Measurements from ENCODE around the gene TENT4A. TPM values are rescaled to one million over a fixed set of nuclear protein-coding genes. Genes with fewer than 3 reads are reported as not detected.

The TENT4A gene
- total RNA-seq, 4 donors from 2014 or later = 17.0 to 21.9 (median 20.1) TPM

DNA sequence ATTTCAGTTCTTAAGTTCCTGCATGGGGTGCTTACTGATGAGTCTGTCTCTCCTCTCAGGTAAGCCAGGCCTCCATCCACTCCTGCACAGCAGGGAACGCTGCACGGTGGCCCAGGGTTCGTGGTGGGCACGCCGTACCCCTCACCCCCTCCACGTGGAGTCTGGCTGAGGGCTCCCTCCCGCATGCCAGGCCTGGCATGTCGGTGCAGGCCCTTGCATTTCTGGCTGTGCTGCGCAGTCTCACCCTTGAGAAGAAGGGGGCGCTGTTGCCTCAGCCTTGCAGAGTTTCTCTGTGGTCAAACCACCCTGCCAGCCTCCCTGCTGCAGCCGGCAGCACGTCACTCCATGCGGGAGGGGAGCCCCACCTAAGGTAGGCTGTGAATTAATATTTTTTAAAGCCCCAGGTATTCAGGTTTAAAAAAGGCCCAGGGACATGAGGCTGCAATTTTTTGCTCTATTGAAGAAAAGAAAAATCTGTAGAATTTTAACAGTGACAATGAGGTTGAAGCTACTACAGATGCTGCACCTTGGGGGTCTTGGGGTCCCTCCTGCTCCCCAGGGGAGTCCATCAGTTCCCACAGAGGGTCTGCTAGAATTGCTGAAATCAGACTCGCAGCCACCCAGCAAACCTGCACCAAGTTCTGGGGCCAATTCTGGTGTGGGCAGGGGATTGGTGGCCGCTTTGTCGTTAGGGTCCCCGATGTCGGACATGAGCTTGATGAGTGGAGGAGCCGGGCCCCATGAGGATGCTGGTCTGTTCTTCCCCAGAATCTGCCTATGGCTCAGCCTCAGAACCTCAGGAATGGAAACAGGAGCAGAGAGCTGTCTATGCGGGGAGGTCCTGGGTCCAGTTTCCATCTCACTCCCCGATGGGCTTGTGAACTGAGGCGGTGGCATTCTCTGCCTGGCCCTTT lies 52.6 kb downstream of the TENT4A start:
- H3K27me3 ChIP-seq = no peaks in the 10 kb centered on the region
- no peaks in the 10 kb centered on the region for H3K36me3 ChIP-seq
- DNase-seq (ENCODE audit: extremely low spot score) = no peak
- 68% methylated on average over 9 of the region's 22 CpGs for WGBS
- peak overlapping the region in 1 of 4 donors; percentile 61 for H3K27ac ChIP-seq (replicated peaks in 1 of 4)
- TF ChIP-seq POLR2A (IDR thresholded peaks at IDR 0.05; ENCODE audit: low read depth) = no peak
- TF ChIP-seq, protein P1, sequence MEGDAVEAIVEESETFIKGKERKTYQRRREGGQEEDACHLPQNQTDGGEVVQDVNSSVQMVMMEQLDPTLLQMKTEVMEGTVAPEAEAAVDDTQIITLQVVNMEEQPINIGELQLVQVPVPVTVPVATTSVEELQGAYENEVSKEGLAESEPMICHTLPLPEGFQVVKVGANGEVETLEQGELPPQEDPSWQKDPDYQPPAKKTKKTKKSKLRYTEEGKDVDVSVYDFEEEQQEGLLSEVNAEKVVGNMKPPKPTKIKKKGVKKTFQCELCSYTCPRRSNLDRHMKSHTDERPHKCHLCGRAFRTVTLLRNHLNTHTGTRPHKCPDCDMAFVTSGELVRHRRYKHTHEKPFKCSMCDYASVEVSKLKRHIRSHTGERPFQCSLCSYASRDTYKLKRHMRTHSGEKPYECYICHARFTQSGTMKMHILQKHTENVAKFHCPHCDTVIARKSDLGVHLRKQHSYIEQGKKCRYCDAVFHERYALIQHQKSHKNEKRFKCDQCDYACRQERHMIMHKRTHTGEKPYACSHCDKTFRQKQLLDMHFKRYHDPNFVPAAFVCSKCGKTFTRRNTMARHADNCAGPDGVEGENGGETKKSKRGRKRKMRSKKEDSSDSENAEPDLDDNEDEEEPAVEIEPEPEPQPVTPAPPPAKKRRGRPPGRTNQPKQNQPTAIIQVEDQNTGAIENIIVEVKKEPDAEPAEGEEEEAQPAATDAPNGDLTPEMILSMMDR (IDR thresholded peaks at IDR 0.05) = peak; percentile 51 to 73 (median 60)
- peaks cover 17 to 21% (median 19%) of the 10 kb centered on the region in 4 donors for H3K4me1 ChIP-seq
- H3K4me3 ChIP-seq = peak overlapping the region in 3 of 4 donors; percentile 13 to 37 (median 14)
- no peaks in the 10 kb centered on the region for H3K9me3 ChIP-seq
- intact Hi-C loops (cut with DNase I) = no loop called here

DNA sequence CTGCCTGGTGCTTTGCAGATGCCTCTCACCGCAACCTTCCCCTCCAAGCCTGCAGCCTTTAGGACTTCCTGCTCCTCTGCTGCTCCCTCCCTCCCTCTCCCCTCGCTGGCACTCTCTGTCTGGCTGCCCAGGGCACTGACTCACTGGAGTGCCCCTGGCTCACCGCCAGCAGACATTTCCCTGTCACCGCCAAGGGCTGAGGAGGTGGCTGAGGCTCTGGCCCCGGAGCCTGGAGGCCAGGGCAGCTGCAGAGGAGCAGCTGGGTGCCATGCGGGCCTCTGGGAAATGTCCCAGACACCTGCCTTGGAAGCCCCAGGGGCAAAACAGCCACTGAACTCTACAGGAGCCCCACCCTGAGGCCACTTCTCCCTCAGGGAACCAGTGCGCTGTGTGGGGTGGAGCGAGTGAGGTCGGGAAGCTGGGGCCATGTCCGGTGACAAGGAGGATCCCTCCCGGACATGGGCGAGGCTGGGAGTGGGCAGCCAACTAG lies 53.4 kb downstream of the TENT4A start:
- H3K4me1 ChIP-seq = peaks cover 17 to 21% (median 19%) of the 10 kb centered on the region in 4 donors
- no peak for TF ChIP-seq POLR2A (IDR thresholded peaks at IDR 0.05; ENCODE audit: low read depth)
- peak; percentile 35 to 51 for TF ChIP-seq POLR2AphosphoS5 (IDR thresholded peaks at IDR 0.05)
- TF ChIP-seq, protein P1 (IDR thresholded peaks at IDR 0.05) = no peak
- TF ChIP-seq EP300 (IDR thresholded peaks at IDR 0.05) = no peak
- H3K27me3 ChIP-seq = no peaks in the 10 kb centered on the region
- no peaks in the 10 kb centered on the region for H3K36me3 ChIP-seq
- intact Hi-C loops (cut with DNase I) = no loop called here
- 51% methylated on average over 11 of the region's 12 CpGs for WGBS
- peak; percentile 94 for DNase-seq (ENCODE audit: extremely low spot score)
- H3K27ac ChIP-seq (replicated peaks in 1 of 4) = peak overlapping the region in 3 of 4 donors; percentile 59 to 66 (median 61)
- H3K4me3 ChIP-seq = peak overlapping the region in 3 of 4 donors; percentile 13 to 37 (median 14)
- H3K9me3 ChIP-seq = no peaks in the 10 kb centered on the region

DNA sequence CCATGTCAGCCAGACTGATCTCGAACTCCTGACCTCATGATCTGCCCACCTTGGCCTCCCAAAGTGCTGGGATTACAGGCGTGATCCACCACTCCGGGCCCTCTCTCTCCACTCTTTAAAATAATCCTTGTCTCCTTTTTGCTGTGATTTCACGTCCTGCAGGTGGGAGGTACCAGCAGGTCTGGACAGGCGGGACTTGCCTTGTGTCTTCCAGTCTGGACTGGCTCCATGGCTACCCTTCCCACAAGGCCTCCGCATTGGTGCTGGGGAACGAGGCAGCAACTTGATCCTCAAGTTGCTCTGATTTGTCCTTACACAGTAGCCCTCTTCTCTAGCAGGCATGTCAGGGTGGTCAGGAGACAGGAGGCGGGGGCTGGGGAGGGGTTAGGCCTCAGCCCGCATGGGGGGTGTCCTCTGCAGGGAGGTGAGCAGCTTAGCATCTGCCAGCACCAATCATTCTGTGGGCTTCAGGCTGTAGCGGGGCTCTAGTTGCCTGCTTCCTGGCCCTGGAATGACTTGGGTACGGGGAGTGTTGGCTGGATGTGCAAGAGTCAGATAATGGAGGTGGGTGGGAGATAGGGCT lies 54.3 kb downstream of the TENT4A start:
- WGBS = 100% methylated on average over 6 of the region's 11 CpGs
- Histone ChIP-seq H3K4me1 (peaks cover 17 to 21% (median 19%) of the 10 kb centered on the region in 4 donors), H3K27ac (replicated peaks in 1 of 4) (no peak overlapping the region), H3K27me3 (no peaks in the 10 kb centered on the region), H3K9me3 (no peaks in the 10 kb centered on the region), H3K4me3 (no peak overlapping the region), H3K36me3 (no peaks in the 10 kb centered on the region)
- intact Hi-C loops (cut with DNase I) = no loop called here
- DNase-seq (ENCODE audit: extremely low spot score) = no peak
- TF ChIP-seq EP300 (IDR thresholded peaks at IDR 0.05) = no peak
- no peak for TF ChIP-seq POLR2A (IDR thresholded peaks at IDR 0.05; ENCODE audit: low read depth)
- TF ChIP-seq, protein P1 (IDR thresholded peaks at IDR 0.05) = no peak
- no peak for TF ChIP-seq POLR2AphosphoS5 (IDR thresholded peaks at IDR 0.05)

DNA sequence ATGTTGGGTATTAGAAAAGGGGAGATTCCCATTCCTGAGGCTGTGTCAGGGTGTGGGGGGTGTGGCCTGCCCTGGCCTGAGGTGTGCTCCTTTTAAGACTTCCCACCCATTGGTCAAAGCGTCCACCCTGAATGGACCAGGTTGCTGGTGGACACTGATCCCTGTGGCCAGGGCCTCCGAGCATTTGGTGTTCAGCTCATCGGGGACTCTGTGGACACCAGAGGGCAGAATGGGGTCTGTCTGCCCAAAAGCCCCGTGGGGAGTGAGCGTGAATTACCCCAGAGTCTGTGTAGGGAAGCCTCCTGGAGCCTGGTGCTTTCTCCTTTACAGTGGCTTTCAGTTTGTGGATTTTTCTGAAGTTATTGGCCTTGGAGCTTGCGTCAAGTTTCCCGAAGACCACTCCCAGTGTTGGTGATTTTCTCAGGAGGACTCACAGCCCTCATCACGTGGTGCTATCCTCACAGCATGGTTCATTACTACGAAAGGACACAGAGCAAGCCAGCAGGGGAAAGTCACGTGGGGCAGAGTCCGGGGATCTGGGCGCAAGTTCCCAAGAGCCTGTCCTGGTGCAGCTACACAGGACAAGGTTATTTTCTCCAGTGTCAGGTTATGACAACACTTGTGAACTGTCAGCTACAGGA lies 55.5 kb downstream of the TENT4A start:
- TF ChIP-seq, protein P1 (IDR thresholded peaks at IDR 0.05) = no peak
- Histone ChIP-seq H3K36me3 (no peaks in the 10 kb centered on the region), H3K4me3 (no peak overlapping the region), H3K27ac (replicated peaks in 1 of 4) (no peak overlapping the region), H3K9me3 (no peaks in the 10 kb centered on the region), H3K27me3 (no peaks in the 10 kb centered on the region), H3K4me1 (peaks cover 17 to 21% (median 19%) of the 10 kb centered on the region in 4 donors)
- DNase-seq (ENCODE audit: extremely low spot score) = no peak
- intact Hi-C loops (cut with DNase I) = no loop called here
- 87% methylated on average over 9 of the region's 12 CpGs for WGBS
